Brain microvascular endothelial cell (primary cell): ENCODE measurements around the gene ATL3.
"Not testable (repeated sequence)": the region's sequence is repeated elsewhere in the genome, so short reads cannot be mapped to it uniquely, and the experiment has no call there.

ENCODE experiments used
- DNase-seq: peaks from one replicate; pipeline ENCODE4 v3.0.0-alpha.2; 2020
- H3K27ac ChIP-seq: fragments of 250-450 bp; sonication (Bioruptor Pico); 2 replicates; pipeline ENCODE4 v1.5.1; 2020; ENCODE audit warnings: mild to moderate bottlenecking, moderate library complexity
- H3K27me3 ChIP-seq: fragments of 250-450 bp; sonication (Bioruptor Pico); replicated peaks from 2 replicates; pipeline ENCODE4 v1.5.1; 2020; ENCODE audit warnings: mild to moderate bottlenecking
- H3K36me3 ChIP-seq: fragments of 250-450 bp; sonication (Bioruptor Pico); replicated peaks from 2 replicates; pipeline ENCODE4 v1.5.1; 2020; ENCODE audit warnings: mild to moderate bottlenecking
- H3K4me3 ChIP-seq: 2 replicates; pipeline ENCODE4 v1.5.1; 2011; ENCODE audit warnings: low read depth, mild to moderate bottlenecking, control low read depth, low read length, moderate library complexity
- in situ Hi-C: cut with HindIII; loops from 2 replicates; pipeline ENCODE4 v1.10.0; 2017; ENCODE audit warnings: low sequenced_read_pairs, low pct_ligation_motif_present
- TF ChIP-seq, protein P1 (sequence below): IDR thresholded peaks from 2 replicates; pipeline ENCODE4 v1.5.1; 2011; ENCODE audit warnings: low read depth, mild to moderate bottlenecking, moderate library complexity, low read length, control low read depth, inconsistent platforms; ENCODE audit errors: missing control alignments

ATL3 gene

GRCh38 chr11:63698976-63699733 lies 28.0 kb upstream of the ATL3 start:
- DNase-seq: no peak
- Histone ChIP-seq H3K4me3 (no peak overlapping the region), H3K27ac (no peak overlapping the region), H3K36me3 (no peaks in the 10 kb centered on the region), H3K27me3 (no peaks in the 10 kb centered on the region)
- in situ Hi-C loops: no loop called here
- TF ChIP-seq, protein P1, sequence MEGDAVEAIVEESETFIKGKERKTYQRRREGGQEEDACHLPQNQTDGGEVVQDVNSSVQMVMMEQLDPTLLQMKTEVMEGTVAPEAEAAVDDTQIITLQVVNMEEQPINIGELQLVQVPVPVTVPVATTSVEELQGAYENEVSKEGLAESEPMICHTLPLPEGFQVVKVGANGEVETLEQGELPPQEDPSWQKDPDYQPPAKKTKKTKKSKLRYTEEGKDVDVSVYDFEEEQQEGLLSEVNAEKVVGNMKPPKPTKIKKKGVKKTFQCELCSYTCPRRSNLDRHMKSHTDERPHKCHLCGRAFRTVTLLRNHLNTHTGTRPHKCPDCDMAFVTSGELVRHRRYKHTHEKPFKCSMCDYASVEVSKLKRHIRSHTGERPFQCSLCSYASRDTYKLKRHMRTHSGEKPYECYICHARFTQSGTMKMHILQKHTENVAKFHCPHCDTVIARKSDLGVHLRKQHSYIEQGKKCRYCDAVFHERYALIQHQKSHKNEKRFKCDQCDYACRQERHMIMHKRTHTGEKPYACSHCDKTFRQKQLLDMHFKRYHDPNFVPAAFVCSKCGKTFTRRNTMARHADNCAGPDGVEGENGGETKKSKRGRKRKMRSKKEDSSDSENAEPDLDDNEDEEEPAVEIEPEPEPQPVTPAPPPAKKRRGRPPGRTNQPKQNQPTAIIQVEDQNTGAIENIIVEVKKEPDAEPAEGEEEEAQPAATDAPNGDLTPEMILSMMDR: no peak

- in situ Hi-C loops: no loop called here
- no peak for DNase-seq
- H3K36me3 ChIP-seq: no peaks in the 10 kb centered on the region
- H3K27me3 ChIP-seq: no peaks in the 10 kb centered on the region
- H3K4me3 ChIP-seq: no peak overlapping the region
- TF ChIP-seq, protein P1: no peak
- H3K27ac ChIP-seq: no peak overlapping the region
Measured at GRCh38 chr11:63694596-63694995, 23.4 kb upstream of the ATL3 start.

- Histone ChIP-seq H3K27me3 (no peaks in the 10 kb centered on the region), H3K36me3 (no peaks in the 10 kb centered on the region), H3K27ac (no peak overlapping the region), H3K4me3 (no peak overlapping the region)
- TF ChIP-seq, protein P1: no peak
- in situ Hi-C loops: no loop called here
- DNase-seq: no peak
Measured at GRCh38 chr11:63687845-63688244, 16.7 kb upstream of the ATL3 start.

DNA sequence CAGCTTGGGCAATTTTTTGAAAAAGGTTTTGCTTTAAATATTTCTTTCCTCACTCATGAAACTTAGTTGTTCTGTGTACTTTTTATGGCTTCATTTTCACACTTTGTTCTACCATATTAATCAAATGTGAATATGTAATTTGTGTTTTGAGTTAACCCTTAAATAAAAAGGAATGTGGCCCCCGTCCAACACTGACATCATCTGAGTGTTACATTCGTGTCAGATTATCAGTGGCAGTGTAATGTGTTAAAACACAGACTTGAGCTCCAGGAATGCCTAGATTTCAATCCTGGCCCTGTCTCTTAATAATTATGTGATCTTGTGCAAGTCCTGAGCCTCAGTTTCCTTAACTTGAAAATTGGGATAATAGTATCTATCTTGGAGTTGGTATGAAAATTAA lies 15.8 kb upstream of the ATL3 start:
- Histone ChIP-seq H3K4me3 (no peak overlapping the region), H3K36me3 (no peaks in the 10 kb centered on the region), H3K27me3 (no peaks in the 10 kb centered on the region), H3K27ac (no peak overlapping the region)
- TF ChIP-seq, protein P1: no peak
- in situ Hi-C loops: no loop called here
- DNase-seq: no peak

GRCh38 chr11:63685158-63685721 lies 14.1 kb upstream of the ATL3 start:
- DNase-seq, in situ Hi-C loops, H3K27me3 ChIP-seq, H3K27ac ChIP-seq, H3K4me3 ChIP-seq, H3K36me3 ChIP-seq: not testable (repeated sequence)

DNA sequence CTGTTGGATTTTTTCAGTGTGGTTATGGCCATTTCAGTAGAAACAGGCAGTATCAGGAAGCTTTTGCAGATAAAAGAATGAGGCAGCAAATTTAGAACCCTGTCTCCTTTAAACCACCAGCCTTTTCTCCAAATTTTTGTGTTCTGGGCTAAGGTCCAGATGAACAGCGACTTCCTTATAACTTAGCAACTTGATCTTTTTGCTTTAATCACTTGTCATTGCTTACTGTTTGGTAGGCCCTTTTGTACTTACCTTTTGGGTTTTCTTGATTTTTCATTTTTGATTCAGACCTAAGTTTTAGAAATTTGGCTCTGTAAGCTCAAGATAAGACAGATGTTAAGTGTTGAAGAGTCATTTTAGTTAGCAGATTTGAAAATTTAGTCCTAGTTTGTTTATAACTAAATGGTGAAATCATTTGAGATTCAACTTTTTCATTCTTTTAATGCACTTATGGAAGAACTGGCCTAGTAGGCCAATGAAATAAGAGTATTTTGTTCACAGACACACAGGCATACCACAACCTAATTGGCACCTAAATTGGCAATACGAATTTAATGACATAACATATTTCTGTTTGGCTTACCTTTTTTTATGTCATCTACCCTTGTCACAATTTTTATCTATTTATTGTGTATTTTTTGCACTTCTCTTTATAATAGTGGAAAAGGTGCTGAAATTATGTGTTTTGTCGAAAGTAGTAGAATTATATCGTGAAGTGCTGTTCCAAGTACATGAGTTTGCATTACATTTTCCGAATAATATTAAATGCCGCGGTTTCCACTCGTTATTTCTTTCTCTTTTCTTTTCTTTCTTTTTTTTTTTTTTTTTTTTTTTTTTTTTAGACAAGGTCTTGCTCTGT lies 12.2 kb upstream of the ATL3 start:
- Histone ChIP-seq H3K4me3 (peak overlapping the region; percentile 84), H3K27me3 (no peaks in the 10 kb centered on the region), H3K27ac (no peak overlapping the region), H3K36me3 (no peaks in the 10 kb centered on the region)
- DNase-seq: no peak
- in situ Hi-C loops: no loop called here
- TF ChIP-seq, protein P1: no peak
